Measurements from ENCODE around the gene BAD. TPM values are rescaled to one million over a fixed set of nuclear protein-coding genes. Genes with fewer than 3 reads are reported as not detected.

BAD gene
- total and polyA plus RNA-seq, 2 of the 13 experiments (the other 11 are each of a cell fraction or from before 2014, with no cell fraction given): 17.9 to 28.5 TPM

DNA sequence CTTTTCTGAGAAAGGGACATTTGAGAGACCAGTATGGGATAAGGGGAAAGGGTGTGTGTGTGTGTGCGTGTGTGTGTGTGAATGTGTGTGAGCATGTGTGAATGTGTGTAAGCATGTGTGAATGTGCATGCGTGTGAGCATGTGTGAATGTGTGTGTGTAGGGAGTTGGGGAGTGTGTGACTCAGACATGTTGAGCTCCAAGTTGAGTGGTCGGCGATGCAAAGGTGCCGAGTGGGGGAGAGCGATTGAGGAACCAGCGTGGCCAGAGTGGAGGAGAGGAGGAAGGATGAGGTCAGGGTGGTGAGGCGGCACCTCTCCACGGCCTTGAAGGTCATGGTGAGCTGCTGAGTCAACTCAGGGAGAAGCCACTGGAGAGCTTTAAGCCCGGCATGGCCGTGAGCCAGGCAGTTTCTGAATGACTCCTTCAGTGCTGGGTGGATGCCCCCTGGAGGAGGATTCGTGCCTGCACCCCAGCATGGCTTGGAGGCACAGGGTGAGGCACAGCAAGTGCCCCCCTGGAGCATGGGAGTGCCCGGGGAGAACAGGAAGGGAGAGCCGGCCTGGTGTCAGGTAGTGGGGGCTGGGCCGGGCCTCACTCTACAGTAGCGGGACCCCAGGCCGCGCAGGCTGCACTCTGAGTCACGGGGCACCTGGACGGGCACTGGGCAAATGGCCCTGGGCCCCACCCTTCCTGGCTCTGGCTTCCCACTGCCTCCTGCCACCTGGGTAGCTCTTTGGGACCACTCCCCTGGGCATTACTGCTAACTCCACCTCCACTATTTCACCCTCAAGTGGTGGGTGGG is 47.3 kb upstream of the BAD start (continued):
- TF ChIP-seq, protein P1, sequence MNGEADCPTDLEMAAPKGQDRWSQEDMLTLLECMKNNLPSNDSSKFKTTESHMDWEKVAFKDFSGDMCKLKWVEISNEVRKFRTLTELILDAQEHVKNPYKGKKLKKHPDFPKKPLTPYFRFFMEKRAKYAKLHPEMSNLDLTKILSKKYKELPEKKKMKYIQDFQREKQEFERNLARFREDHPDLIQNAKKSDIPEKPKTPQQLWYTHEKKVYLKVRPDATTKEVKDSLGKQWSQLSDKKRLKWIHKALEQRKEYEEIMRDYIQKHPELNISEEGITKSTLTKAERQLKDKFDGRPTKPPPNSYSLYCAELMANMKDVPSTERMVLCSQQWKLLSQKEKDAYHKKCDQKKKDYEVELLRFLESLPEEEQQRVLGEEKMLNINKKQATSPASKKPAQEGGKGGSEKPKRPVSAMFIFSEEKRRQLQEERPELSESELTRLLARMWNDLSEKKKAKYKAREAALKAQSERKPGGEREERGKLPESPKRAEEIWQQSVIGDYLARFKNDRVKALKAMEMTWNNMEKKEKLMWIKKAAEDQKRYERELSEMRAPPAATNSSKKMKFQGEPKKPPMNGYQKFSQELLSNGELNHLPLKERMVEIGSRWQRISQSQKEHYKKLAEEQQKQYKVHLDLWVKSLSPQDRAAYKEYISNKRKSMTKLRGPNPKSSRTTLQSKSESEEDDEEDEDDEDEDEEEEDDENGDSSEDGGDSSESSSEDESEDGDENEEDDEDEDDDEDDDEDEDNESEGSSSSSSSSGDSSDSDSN (CRISPR knock-in tag; IDR thresholded peaks at IDR 0.05): peak; percentile 54
- TF ChIP-seq, protein P2, sequence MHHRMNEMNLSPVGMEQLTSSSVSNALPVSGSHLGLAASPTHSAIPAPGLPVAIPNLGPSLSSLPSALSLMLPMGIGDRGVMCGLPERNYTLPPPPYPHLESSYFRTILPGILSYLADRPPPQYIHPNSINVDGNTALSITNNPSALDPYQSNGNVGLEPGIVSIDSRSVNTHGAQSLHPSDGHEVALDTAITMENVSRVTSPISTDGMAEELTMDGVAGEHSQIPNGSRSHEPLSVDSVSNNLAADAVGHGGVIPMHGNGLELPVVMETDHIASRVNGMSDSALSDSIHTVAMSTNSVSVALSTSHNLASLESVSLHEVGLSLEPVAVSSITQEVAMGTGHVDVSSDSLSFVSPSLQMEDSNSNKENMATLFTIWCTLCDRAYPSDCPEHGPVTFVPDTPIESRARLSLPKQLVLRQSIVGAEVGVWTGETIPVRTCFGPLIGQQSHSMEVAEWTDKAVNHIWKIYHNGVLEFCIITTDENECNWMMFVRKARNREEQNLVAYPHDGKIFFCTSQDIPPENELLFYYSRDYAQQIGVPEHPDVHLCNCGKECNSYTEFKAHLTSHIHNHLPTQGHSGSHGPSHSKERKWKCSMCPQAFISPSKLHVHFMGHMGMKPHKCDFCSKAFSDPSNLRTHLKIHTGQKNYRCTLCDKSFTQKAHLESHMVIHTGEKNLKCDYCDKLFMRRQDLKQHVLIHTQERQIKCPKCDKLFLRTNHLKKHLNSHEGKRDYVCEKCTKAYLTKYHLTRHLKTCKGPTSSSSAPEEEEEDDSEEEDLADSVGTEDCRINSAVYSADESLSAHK (CRISPR knock-in tag; IDR thresholded peaks at IDR 0.05; ENCODE audit: borderline replicate concordance): no peak
- TF ChIP-seq ZNF672 (CRISPR knock-in tag; IDR thresholded peaks at IDR 0.05) (no peak), HDAC2 (CRISPR knock-in tag; IDR thresholded peaks at IDR 0.05) (0 out of 2 replicates have a peak, but pooled peaks have one; percentile 31), ZNF501 (CRISPR knock-in tag; IDR thresholded peaks at IDR 0.05) (peak; percentile 37; the same call in 1 of the 2 replicates), JARID2 (CRISPR knock-in tag; IDR thresholded peaks at IDR 0.05; ENCODE audit: insufficient replicate concordance) (no peak), FOSL2 (CRISPR knock-in tag; IDR thresholded peaks at IDR 0.05) (peak; percentile 64; the same call in 1 of the 2 replicates), SAP130 (CRISPR knock-in tag; IDR thresholded peaks at IDR 0.05; ENCODE audit: low read depth) (peak; percentile 45; the same call in 1 of the 2 replicates), HMGXB4 (CRISPR knock-in tag; IDR thresholded peaks at IDR 0.05; ENCODE audit: borderline replicate concordance in 1 of 2, low read depth in 1 of 2) (peak in 1 of 2 experiments; percentile 75; a peak in 1 of 4 replicates), ZSCAN21 (CRISPR knock-in tag; IDR thresholded peaks at IDR 0.05; ENCODE audit: borderline replicate concordance) (peak; percentile 36; the same call in 1 of the 2 replicates), XRCC5 (optimal IDR thresholded peaks at IDR 0.05; ENCODE audit: low read length) (peak; percentile 82), MXD3 (CRISPR knock-in tag; IDR thresholded peaks at IDR 0.05) (peak; percentile 58; the same call in 1 of the 2 replicates), NR2F6 (IDR thresholded peaks at IDR 0.05) (no peak), NR2F6 (CRISPR knock-in tag; IDR thresholded peaks at IDR 0.05) (peak; percentile 18; the same call in 1 of the 2 replicates), ZNF788 (CRISPR knock-in tag; IDR thresholded peaks at IDR 0.05; ENCODE audit: borderline replicate concordance) (peak; percentile 41; the same call in 1 of the 2 replicates)
- TF ChIP-seq, protein P3, sequence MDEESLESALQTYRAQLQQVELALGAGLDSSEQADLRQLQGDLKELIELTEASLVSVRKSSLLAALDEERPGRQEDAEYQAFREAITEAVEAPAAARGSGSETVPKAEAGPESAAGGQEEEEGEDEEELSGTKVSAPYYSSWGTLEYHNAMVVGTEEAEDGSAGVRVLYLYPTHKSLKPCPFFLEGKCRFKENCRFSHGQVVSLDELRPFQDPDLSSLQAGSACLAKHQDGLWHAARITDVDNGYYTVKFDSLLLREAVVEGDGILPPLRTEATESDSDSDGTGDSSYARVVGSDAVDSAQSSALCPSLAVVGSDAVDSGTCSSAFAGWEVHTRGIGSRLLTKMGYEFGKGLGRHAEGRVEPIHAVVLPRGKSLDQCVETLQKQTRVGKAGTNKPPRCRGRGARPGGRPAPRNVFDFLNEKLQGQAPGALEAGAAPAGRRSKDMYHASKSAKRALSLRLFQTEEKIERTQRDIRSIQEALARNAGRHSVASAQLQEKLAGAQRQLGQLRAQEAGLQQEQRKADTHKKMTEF (CRISPR knock-in tag; IDR thresholded peaks at IDR 0.05): peak; percentile 34; the same call in 1 of the 2 replicates
- TF ChIP-seq, protein P4, sequence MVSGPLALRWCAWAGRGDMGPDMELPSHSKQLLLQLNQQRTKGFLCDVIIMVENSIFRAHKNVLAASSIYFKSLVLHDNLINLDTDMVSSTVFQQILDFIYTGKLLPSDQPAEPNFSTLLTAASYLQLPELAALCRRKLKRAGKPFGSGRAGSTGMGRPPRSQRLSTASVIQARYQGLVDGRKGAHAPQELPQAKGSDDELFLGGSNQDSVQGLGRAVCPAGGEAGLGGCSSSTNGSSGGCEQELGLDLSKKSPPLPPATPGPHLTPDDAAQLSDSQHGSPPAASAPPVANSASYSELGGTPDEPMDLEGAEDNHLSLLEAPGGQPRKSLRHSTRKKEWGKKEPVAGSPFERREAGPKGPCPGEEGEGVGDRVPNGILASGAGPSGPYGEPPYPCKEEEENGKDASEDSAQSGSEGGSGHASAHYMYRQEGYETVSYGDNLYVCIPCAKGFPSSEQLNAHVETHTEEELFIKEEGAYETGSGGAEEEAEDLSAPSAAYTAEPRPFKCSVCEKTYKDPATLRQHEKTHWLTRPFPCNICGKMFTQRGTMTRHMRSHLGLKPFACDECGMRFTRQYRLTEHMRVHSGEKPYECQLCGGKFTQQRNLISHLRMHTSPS (CRISPR knock-in tag; IDR thresholded peaks at IDR 0.05; ENCODE audit: low read depth): peak; percentile 75; the same call in 1 of the 2 replicates
